ENCODE data around the gene ZNF813. TPM values are rescaled to one million over a fixed set of nuclear protein-coding genes. Genes with fewer than 3 reads are reported as not detected.
A peak's percentile ranks its signal among the peaks of the same experiment; 100 is the strongest.
"Not testable (repeated sequence)": the region's sequence is repeated elsewhere in the genome, so short reads cannot be mapped to it uniquely, and the experiment has no call there.

The ZNF813 gene
- not detected in 2 replicates for total RNA-seq (2014; rRNA removed; shearing (Covaris generic); ENCODE audit: low replicate concordance)

- Histone ChIP-seq H3K4me3 (no peak within 1 kb of the TSS), H3K9me3 (no peaks in the 10 kb centered on the region), H3K36me3 (no peaks in the 10 kb centered on the region), H3K27me3 (no peaks in the 10 kb centered on the region)
- peak; percentile 29 for DNase-seq
Measured at GRCh38 chr19:53467485-53468262, at the start of gene ZNF813. ZNF813 (plus strand) TSS chr19:53467733; CDS start chr19:53483823, 16,090 bp downstream.

GRCh38 chr19:53420520-53421315, 46.8 kb upstream of the ZNF813 start:
- not testable (repeated sequence) for H3K27me3 ChIP-seq, H3K9me3 ChIP-seq, DNase-seq, H3K36me3 ChIP-seq, H3K4me3 ChIP-seq

DNA sequence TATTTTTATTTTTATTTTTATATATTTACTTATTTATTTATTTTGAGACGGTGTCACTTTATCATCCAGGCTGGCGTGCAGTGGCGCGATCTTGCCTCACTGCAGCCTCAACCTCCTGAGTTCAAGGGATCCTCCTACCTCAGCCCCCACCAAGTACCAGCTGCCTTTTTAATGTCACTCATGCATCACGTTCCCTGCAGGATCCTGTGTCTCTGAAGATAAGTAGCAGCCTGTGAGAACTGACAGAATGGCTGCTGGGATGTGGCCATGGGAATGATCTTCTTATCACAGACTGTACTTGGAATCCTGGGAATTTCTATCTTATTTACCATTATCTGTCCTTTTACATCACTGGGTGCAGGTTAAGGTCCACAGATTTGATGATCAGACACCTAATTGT, 45.0 kb upstream of the ZNF813 start:
- no peak for DNase-seq
- Histone ChIP-seq H3K27me3 (no peaks in the 10 kb centered on the region), H3K9me3 (no peaks in the 10 kb centered on the region), H3K36me3 (no peaks in the 10 kb centered on the region), H3K4me3 (no peak overlapping the region)

DNA sequence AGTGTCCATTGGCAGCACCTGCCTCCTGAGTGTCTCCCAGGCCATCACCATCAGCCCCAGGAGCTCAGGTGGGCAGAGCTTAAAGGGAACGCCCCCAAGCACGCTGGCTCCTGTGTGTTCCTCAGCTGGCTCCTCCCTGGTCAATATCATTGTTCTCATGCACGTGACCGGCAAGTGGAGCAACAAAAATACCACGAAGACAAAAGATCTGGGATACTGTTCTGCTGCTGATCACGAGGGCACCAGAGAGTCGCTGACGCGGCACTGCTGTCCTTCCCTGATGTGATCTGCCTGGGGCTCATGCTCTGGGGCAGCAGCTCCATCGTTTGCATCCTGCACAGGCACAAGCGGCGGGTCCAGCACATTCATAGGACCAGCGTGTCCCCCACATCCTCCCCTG, 44.5 kb upstream of the ZNF813 start:
- H3K9me3 ChIP-seq, DNase-seq, H3K4me3 ChIP-seq, H3K36me3 ChIP-seq, H3K27me3 ChIP-seq: not testable (repeated sequence)

DNA sequence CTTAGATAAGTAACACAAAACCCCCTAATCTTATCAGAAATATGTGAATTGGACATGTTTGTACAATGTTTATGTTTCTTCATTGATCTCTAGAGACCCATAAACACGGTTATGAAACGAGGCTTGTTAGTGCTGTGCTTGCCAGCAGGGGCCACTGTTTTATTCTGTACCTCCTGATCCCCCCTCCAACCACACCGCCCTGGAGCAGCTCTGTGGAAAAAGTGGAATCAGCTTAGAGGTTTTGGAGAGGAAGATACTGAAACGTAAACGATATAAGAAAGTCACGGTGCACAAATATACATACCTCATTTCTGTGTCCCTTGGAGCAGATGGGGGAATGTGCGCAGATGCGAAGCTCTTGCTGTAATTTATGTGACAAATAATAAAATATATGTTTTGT, 43.9 kb upstream of the ZNF813 start:
- not testable (repeated sequence) for H3K4me3 ChIP-seq, H3K9me3 ChIP-seq, H3K36me3 ChIP-seq, H3K27me3 ChIP-seq
- DNase-seq = peak; percentile 24

- H3K36me3 ChIP-seq = no peaks in the 10 kb centered on the region
- DNase-seq = peak; percentile 48
Measured at GRCh38 chr19:53424968-53425597, 42.5 kb upstream of the ZNF813 start.

DNA sequence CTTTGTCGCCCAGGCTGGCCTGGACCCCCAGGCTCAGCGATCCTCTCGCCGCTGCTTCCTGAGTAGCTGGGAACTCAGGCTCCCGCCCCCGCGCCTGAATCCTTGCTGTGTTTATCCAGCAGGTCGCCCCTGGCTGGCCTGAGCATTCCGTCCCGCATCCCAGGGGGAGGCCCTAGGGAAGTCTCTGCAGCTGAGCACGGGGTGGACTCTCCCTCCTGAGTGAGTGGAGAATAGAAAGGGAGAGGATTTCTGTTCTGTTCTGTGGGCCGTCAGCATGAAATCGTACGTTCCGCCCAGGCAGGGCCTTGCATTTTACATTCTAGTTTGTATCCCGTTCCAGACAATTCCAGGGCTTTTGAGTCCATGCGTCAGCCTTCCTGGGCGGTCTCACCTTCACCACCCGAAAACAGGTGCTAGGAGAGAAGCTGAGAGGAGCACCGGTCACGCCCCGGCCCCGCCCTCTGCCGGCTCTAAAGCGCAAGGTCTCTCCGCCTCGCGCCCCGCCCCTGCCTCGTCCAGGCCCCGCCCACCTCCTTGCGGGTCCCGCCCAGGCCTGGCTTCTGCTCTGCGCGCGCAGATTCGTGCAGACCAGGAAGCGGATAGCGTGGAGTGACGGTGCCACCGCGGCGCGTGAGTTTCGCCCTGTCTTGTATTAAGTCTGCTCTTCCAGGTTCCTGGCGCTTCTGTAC, 36.0 kb upstream of the ZNF813 start, which contains the start of gene ZNF761:
TSS of gene ZNF761 (plus strand) at position 586 of the 689 bp plus-strand sequence. CDS start 15,285 bp downstream, outside the sequence.
- 0 out of 2 replicates have a peak, but pooled peaks cover 2% of the 10 kb centered on the region for H3K9me3 ChIP-seq
- H3K27me3 ChIP-seq = no peaks in the 10 kb centered on the region
- peak within 1 kb of the TSS; percentile 76 for H3K4me3 ChIP-seq
- peaks cover 26% of the 10 kb centered on the region for H3K36me3 ChIP-seq
- DNase-seq = peak; percentile 90

More at GRCh38 chr19:53424968-53425597, 42.5 kb upstream of the ZNF813 start:
- no peaks in the 10 kb centered on the region for H3K9me3 ChIP-seq
- no peak overlapping the region for H3K4me3 ChIP-seq
- H3K27me3 ChIP-seq = no peaks in the 10 kb centered on the region

- Histone ChIP-seq H3K27me3 (no peaks in the 10 kb centered on the region), H3K36me3 (peaks cover 27% of the 10 kb centered on the region), H3K9me3 (0 out of 2 replicates have a peak, but pooled peaks cover 2% of the 10 kb centered on the region), H3K4me3 (peak overlapping the region; percentile 76)
- peak; percentile 36 for DNase-seq
Measured at GRCh38 chr19:53432088-53432661, 35.4 kb upstream of the ZNF813 start.

- peaks cover 64% of the 10 kb centered on the region for H3K36me3 ChIP-seq
- H3K9me3 ChIP-seq, DNase-seq, H3K27me3 ChIP-seq, H3K4me3 ChIP-seq: not testable (repeated sequence)
Measured at GRCh38 chr19:53443809-53444208, 23.7 kb upstream of the ZNF813 start.

DNA sequence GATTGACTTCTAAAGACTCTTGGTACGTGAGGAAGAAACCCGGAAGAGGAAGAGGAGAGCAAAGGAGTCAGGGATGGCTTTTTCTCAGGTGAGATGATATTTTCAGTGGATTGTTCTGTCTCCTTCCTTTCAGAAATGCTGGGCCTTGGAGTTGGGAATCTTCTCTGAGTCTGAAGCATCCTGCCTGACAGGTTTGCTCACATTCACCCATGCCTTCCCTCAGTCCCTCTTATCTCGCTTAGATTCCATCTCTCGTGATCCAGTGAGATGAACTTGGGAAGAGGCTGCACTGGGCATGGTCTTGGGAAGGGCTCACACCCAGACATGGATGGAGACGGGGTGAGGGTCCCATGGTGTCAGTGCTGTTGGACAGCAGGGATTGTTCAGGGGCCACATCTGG, 20.3 kb upstream of the ZNF813 start:
- not testable (repeated sequence) for H3K4me3 ChIP-seq, H3K9me3 ChIP-seq, DNase-seq, H3K27me3 ChIP-seq
- H3K36me3 ChIP-seq = peaks cover 72% of the 10 kb centered on the region

DNA sequence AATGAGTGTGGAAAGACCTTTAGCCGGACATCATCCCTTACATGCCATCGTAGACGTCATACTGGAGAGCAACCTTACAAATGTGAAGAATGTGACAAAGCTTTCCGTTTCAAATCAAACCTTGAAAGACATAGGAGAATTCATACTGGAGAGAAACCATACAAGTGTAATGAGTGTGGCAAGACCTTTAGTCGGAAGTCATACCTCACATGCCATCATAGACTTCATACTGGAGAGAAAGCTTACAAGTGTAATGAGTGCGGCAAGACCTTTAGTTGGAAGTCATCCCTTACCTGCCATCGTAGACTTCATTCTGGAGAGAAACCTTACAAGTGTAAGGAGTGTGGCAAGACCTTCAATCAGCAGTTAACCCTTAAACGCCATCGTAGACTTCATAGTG, 11.7 kb upstream of the ZNF813 start:
- Histone ChIP-seq H3K36me3 (peaks cover 65% of the 10 kb centered on the region), H3K4me3 (no peak overlapping the region), H3K9me3 (peaks cover 26% of the 10 kb centered on the region), H3K27me3 (no peaks in the 10 kb centered on the region)
- DNase-seq = no peak

- Histone ChIP-seq H3K9me3 (peaks cover 21% of the 10 kb centered on the region), H3K36me3 (peaks cover 25% of the 10 kb centered on the region)
- not testable (repeated sequence) for H3K4me3 ChIP-seq, DNase-seq, H3K27me3 ChIP-seq
Measured at GRCh38 chr19:53460131-53460721, 7.3 kb upstream of the ZNF813 start.

GRCh38 chr19:53461866-53462265, 5.7 kb upstream of the ZNF813 start:
- peaks cover 17% of the 10 kb centered on the region for H3K9me3 ChIP-seq
- peaks cover 12% of the 10 kb centered on the region for H3K36me3 ChIP-seq
- no peak for DNase-seq
- no peak overlapping the region for H3K4me3 ChIP-seq
- no peaks in the 10 kb centered on the region for H3K27me3 ChIP-seq

- Histone ChIP-seq H3K36me3 (peaks cover 4% of the 10 kb centered on the region), H3K4me3 (no peak overlapping the region), H3K9me3 (peaks cover 8% of the 10 kb centered on the region), H3K27me3 (no peaks in the 10 kb centered on the region)
- no peak for DNase-seq
Measured at GRCh38 chr19:53462861-53463260, 4.7 kb upstream of the ZNF813 start.

DNA sequence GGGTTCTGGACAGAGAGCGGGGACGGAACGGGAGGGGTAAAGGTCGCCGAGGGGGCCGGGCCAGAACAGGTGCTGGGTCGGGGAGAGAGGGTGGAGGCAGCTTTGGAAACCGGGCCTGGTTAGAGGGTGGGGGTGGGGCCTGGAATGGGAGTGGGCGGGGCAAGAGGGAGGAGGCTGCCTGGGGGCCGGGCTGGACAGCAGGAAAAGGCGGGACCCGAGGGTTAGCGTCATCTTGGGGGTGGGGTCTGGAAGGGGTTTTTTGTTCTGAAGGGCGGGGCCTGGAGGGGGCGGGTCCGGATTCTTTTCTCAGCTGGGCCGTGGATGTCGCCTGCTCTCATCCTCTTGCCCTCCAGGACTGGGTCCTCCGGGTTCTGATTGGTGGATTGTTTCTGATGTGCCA, 4.3 kb upstream of the ZNF813 start:
- no peaks in the 10 kb centered on the region; the same call in 1 of the 2 replicates for H3K36me3 ChIP-seq
- H3K4me3 ChIP-seq = no peak overlapping the region
- H3K9me3 ChIP-seq = peaks cover 4% of the 10 kb centered on the region
- no peaks in the 10 kb centered on the region for H3K27me3 ChIP-seq
- peak; percentile 7 for DNase-seq

Data from MG63 (cell line).